PC-3 (cell line): ENCODE data around the gene ZFTA. TPM values are rescaled to one million over a fixed set of nuclear protein-coding genes. Genes with fewer than 3 reads are reported as not detected.
A peak's percentile ranks its signal among the peaks of the same experiment; 100 is the strongest.

Experiments used
- ATAC-seq: fragments of 200-7000 bp; cut with Tn5 transposase; 2 replicates; pipeline ENCODE4 v1.9.1; 2020; ENCODE audit warnings: mild to moderate bottlenecking, moderate library complexity
- BruUV-seq: library from RNA; stranded (reverse); fragments of 400-500 nt; replicated peaks from 2 replicates; lab custom pipeline; 2021; lab: Mats Ljungman, UMichigan
- CTCF ChIA-PET: fragments of 300-600 bp; sonication (Branson Sonifier 250); formaldehyde crosslinking; loops from one replicate; lab custom pipeline; 2022; ENCODE audit warnings: antibody characterized with exemption; lab: Charles Lee
- POLR2A ChIA-PET: fragments of 300-600 bp; sonication (Branson Sonifier 250); formaldehyde crosslinking; loops from one replicate; lab custom pipeline; 2022; ENCODE audit warnings: antibody characterized with exemption; ENCODE audit not compliant: unreplicated experiment; lab: Charles Lee
- DNase-seq: peaks from one replicate; pipeline ENCODE4 v3.0.0-alpha.2; 2015
- H2AFZ ChIP-seq: fragments of 300-600 bp; sonication (generic); 2 replicates; pipeline ENCODE4 v1.6.0; 2016; ENCODE audit warnings: antibody characterized with exemption, low read length
- H3F3A ChIP-seq: fragments of 300-600 bp; sonication (generic); one replicate; pipeline ENCODE4 v1.6.0; 2017; ENCODE audit warnings: antibody characterized with exemption, low read length, control low read depth, mild to moderate bottlenecking; ENCODE audit not compliant: unreplicated experiment
- H3K27ac ChIP-seq: fragments of 300-600 bp; sonication (generic); 2 replicates; pipeline ENCODE4 v1.5.1; 2016; ENCODE audit warnings: mild to moderate bottlenecking, low read length
- H3K27me3 ChIP-seq: fragments of 300-600 bp; sonication (generic); 2 replicates; pipeline ENCODE4 v1.6.1; 2016; ENCODE audit warnings: low read length, mixed read lengths
- H3K36me3 ChIP-seq: fragments of 300-600 bp; sonication (generic); 2 replicates; pipeline ENCODE4 v1.6.1; 2016; ENCODE audit warnings: low read depth, mixed run types, low read length, mixed read lengths
- H3K4me1 ChIP-seq: fragments of 300-600 bp; sonication (generic); 2 replicates; pipeline ENCODE4 v1.5.1; 2016; ENCODE audit warnings: low read length; ENCODE audit not compliant: insufficient read depth
- H3K4me2 ChIP-seq: fragments of 300-600 bp; sonication (generic); 2 replicates; pipeline ENCODE4 v1.6.0; 2016; ENCODE audit warnings: low read length
- H3K4me3 ChIP-seq: fragments of 300-600 bp; sonication (generic); 2 replicates; pipeline ENCODE4 v1.5.1; 2016; ENCODE audit warnings: mild to moderate bottlenecking, low read length, mixed read lengths
- H3K79me2 ChIP-seq: fragments of 300-600 bp; sonication (generic); 2 replicates; pipeline ENCODE4 v1.6.1; 2017; ENCODE audit warnings: low read length, mixed read lengths
- H3K9ac ChIP-seq: fragments of 300-600 bp; sonication (generic); 2 replicates; pipeline ENCODE4 v1.6.0; 2016; ENCODE audit warnings: mild to moderate bottlenecking, low read length
- H3K9me2 ChIP-seq: fragments of 300-600 bp; sonication (generic); replicated peaks from 2 replicates; pipeline ENCODE4 v1.6.1; 2016; ENCODE audit warnings: mixed run types, low read length, mixed read lengths
- H3K9me3 ChIP-seq: fragments of 300-600 bp; sonication (generic); 2 replicates; pipeline ENCODE4 v1.6.1; 2016; ENCODE audit warnings: low read length, mixed read lengths
- H4K20me1 ChIP-seq: fragments of 300-600 bp; sonication (generic); 2 replicates; pipeline ENCODE4 v1.6.1; 2016; ENCODE audit warnings: low read length, mixed read lengths
- CTCF ChIP-seq: fragments of 300-600 bp; sonication (generic); conservative IDR thresholded peaks from 2 replicates; pipeline ENCODE4 v1.5.1; 2017; ENCODE audit warnings: antibody characterized with exemption, low read depth, mild to moderate bottlenecking, low read length
- EZH2 ChIP-seq: fragments of 300-600 bp; sonication (generic); IDR thresholded peaks from one replicate; pipeline ENCODE4 v1.6.1; 2017; ENCODE audit warnings: antibody characterized with exemption, mild to moderate bottlenecking, low read length; ENCODE audit not compliant: unreplicated experiment
- EZH2phosphoT487 ChIP-seq: fragments of 300-600 bp; sonication (generic); IDR thresholded peaks from 2 replicates; pipeline ENCODE4 v1.6.1; 2018; ENCODE audit warnings: mild to moderate bottlenecking, antibody characterized with exemption, low read length, borderline replicate concordance
- intact Hi-C: fragments of 100-400 bp; cut with micrococcal nuclease; formaldehyde crosslinking; loops from 2 replicates; pipeline ENCODE4 v1.9.0; 2023
- total RNA-seq: library from RNA; depleted of rRNA; stranded (reverse); fragments of >200 nt; gene quantifications from 2 replicates; pipeline ENCODE4 v1.2.3, GENCODE V29; 2014

The ZFTA gene
- total RNA-seq, 1 experiment from 2014 or later: 15.1 TPM

GRCh38 chr11:63738720-63739360, 29.7 kb downstream of the ZFTA start:
- Histone ChIP-seq H3K4me3 (no peak overlapping the region), H3K9me2 (no peaks in the 10 kb centered on the region), H3K9ac (no peak overlapping the region), H3K9me3 (no peaks in the 10 kb centered on the region), H3F3A (no peaks in the 10 kb centered on the region), H2AFZ (peak overlapping the region; percentile 9; the same call in 1 of the 2 replicates), H3K27ac (no peak overlapping the region), H3K79me2 (no peaks in the 10 kb centered on the region), H4K20me1 (0 out of 2 replicates have a peak, but pooled peaks cover 5% of the 10 kb centered on the region), H3K27me3 (no peaks in the 10 kb centered on the region), H3K4me1 (no peaks in the 10 kb centered on the region), H3K36me3 (no peaks in the 10 kb centered on the region), H3K4me2 (peak overlapping the region; percentile 39)
- intact Hi-C loops: loop anchor here (1.0 to 5.0 kb wide), 4 partner anchors 56 to 262 kb away; no protein-coding TSS in a partner anchor
- ChIA-PET POLR2A (no interaction called here), CTCF (interaction anchor here (0.5 to 1.0 kb wide), 3 partner anchors 14 to 141 kb away, joined by 4 to 26 read pairs (median 4); no protein-coding TSS in a partner anchor)
- peak; percentile 73 for ATAC-seq
- DNase-seq: peak; percentile 96
- TF ChIP-seq CTCF (peak; percentile 85), EZH2 (no peak)
- BruUV-seq: no TSS peak

DNA sequence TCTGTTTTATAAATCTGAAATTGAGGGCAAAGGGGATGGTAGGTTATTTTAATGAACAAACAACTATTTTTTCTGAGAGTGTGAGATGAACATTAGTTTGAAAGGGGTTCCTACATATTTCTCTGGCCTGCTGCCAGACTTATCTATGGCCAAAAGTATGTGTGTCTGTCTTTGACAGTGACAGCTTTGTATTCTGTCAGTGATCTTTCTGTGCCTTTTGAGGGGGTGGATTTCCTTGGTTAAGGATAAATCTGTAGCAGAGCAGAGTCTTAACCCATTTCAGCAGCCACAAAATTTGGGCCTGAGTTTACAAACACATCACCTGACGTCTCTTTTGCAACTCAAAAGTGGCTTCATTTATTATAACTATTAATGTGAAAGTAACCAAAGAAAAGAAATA, 30.9 kb downstream of the ZFTA start:
- H3K4me3 ChIP-seq: no peak overlapping the region
- no peaks in the 10 kb centered on the region for H3K36me3 ChIP-seq
- no peaks in the 10 kb centered on the region for H3K79me2 ChIP-seq
- no peak for TF ChIP-seq CTCF
- no peak for TF ChIP-seq EZH2phosphoT487
- TF ChIP-seq EZH2: no peak
- H4K20me1 ChIP-seq: 0 out of 2 replicates have a peak, but pooled peaks cover 5% of the 10 kb centered on the region
- H3K9ac ChIP-seq: no peak overlapping the region
- no peak overlapping the region for H3K4me2 ChIP-seq
- no peaks in the 10 kb centered on the region for H3K9me3 ChIP-seq
- H3K4me1 ChIP-seq: no peaks in the 10 kb centered on the region
- no peaks in the 10 kb centered on the region for H3K27me3 ChIP-seq
- POLR2A ChIA-PET: no interaction called here
- ATAC-seq (no peak), DNase-seq (no peak)
- H3F3A ChIP-seq: no peaks in the 10 kb centered on the region
- CTCF ChIA-PET: interaction anchor here (1.0 to 1.1 kb wide), 2 partner anchors 67 to 99 kb away, joined by 8 to 26 read pairs; partner anchors contain the start of gene ATL3
- intact Hi-C loops: loop anchor here (1.0 to 5.0 kb wide), 4 partner anchors 55 to 260 kb away; no protein-coding TSS in a partner anchor
- BruUV-seq: no TSS peak
- H3K9me2 ChIP-seq: no peaks in the 10 kb centered on the region
- H2AFZ ChIP-seq: no peak overlapping the region
- no peak overlapping the region for H3K27ac ChIP-seq

- ATAC-seq (no peak), DNase-seq (no peak)
- no peak overlapping the region for H3K4me3 ChIP-seq
- no peaks in the 10 kb centered on the region for H3F3A ChIP-seq
- intact Hi-C loops: loop anchor here (5.0 kb wide), 1 partner anchor 260 kb away; no protein-coding TSS in a partner anchor
- no peak overlapping the region for H3K4me2 ChIP-seq
- H3K36me3 ChIP-seq: no peaks in the 10 kb centered on the region
- H4K20me1 ChIP-seq: 0 out of 2 replicates have a peak, but pooled peaks cover 5% of the 10 kb centered on the region
- H3K79me2 ChIP-seq: no peaks in the 10 kb centered on the region
- no peak overlapping the region for H2AFZ ChIP-seq
- no TSS peak for BruUV-seq
- CTCF ChIA-PET: interaction anchor here (0.5 to 1.1 kb wide), 3 partner anchors 65 to 307 kb away, joined by 3 to 8 read pairs (median 4); partner anchors contain the start of gene ATL3
- TF ChIP-seq EZH2: no peak
- no peak for TF ChIP-seq CTCF
- TF ChIP-seq EZH2phosphoT487: no peak
- H3K9me3 ChIP-seq: no peaks in the 10 kb centered on the region
- H3K9me2 ChIP-seq: no peaks in the 10 kb centered on the region
- no peak overlapping the region for H3K9ac ChIP-seq
- H3K27me3 ChIP-seq: no peaks in the 10 kb centered on the region
- no peak overlapping the region for H3K27ac ChIP-seq
- H3K4me1 ChIP-seq: no peaks in the 10 kb centered on the region
- POLR2A ChIA-PET: no interaction called here
These were observed 31.7 kb downstream of the ZFTA start for GRCh38 chr11:63736864-63737263.
